ENCODE results near the gene SFXN2.

GRCh38 chr10:102776779-102777456 lies 62.5 kb downstream of the SFXN2 start:
- peak in 1 of 2 experiments; percentile 67; a peak in 1 of 4 replicates for TF ChIP-seq EP300 (IDR thresholded peaks at IDR 0.05; ENCODE audit: borderline replicate concordance in 1 of 2, low read depth in 1 of 2, low read length in 1 of 2)
- TF ChIP-seq, protein P1, sequence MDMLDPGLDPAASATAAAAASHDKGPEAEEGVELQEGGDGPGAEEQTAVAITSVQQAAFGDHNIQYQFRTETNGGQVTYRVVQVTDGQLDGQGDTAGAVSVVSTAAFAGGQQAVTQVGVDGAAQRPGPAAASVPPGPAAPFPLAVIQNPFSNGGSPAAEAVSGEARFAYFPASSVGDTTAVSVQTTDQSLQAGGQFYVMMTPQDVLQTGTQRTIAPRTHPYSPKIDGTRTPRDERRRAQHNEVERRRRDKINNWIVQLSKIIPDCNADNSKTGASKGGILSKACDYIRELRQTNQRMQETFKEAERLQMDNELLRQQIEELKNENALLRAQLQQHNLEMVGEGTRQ (IDR thresholded peaks at IDR 0.05; ENCODE audit: borderline replicate concordance, low read depth, low read length): no peak
- TF ChIP-seq REST (IDR thresholded peaks at IDR 0.05; ENCODE audit: low read depth, low read length): no peak
- TF ChIP-seq, protein P2, sequence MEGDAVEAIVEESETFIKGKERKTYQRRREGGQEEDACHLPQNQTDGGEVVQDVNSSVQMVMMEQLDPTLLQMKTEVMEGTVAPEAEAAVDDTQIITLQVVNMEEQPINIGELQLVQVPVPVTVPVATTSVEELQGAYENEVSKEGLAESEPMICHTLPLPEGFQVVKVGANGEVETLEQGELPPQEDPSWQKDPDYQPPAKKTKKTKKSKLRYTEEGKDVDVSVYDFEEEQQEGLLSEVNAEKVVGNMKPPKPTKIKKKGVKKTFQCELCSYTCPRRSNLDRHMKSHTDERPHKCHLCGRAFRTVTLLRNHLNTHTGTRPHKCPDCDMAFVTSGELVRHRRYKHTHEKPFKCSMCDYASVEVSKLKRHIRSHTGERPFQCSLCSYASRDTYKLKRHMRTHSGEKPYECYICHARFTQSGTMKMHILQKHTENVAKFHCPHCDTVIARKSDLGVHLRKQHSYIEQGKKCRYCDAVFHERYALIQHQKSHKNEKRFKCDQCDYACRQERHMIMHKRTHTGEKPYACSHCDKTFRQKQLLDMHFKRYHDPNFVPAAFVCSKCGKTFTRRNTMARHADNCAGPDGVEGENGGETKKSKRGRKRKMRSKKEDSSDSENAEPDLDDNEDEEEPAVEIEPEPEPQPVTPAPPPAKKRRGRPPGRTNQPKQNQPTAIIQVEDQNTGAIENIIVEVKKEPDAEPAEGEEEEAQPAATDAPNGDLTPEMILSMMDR (IDR thresholded peaks at IDR 0.05): no peak
- TF ChIP-seq FOXM1 (IDR thresholded peaks at IDR 0.05; ENCODE audit: low read depth): no peak
- TF ChIP-seq YY1 (IDR thresholded peaks at IDR 0.05; ENCODE audit: low read depth): no peak
- TF ChIP-seq ELF1 (IDR thresholded peaks at IDR 0.05): peak; percentile 35; the same call in 1 of the 2 replicates
- peak; percentile 79; the same call in 1 of the 2 replicates for TF ChIP-seq POLR2AphosphoS5 (IDR thresholded peaks at IDR 0.05; ENCODE audit: low read depth, low read length)
- TF ChIP-seq SIN3A (IDR thresholded peaks at IDR 0.05; ENCODE audit: borderline replicate concordance, low read depth, low read length): peak; percentile 82
- TF ChIP-seq MAX (IDR thresholded peaks at IDR 0.05; ENCODE audit: low read depth): peak; percentile 76
- no peak for TF ChIP-seq GATA2 (CRISPR knock-in tag; IDR thresholded peaks at IDR 0.05)
- TF ChIP-seq TAF1 (IDR thresholded peaks at IDR 0.05; ENCODE audit: borderline replicate concordance, low read depth, low read length): peak; percentile 38; the same call in 1 of the 2 replicates
